HG03139 (cell line): Measurements from ENCODE around the gene CAT.

Experiments
- ATAC-seq: cut with Tn5 transposase; IDR thresholded peaks from one replicate; pipeline ENCODE4 v1.9.1; 2021; ENCODE audit not compliant: unreplicated experiment

Gene CAT

GRCh38 chr11:34521265-34521664 is 82.5 kb downstream of the CAT start:
- ATAC-seq, result no peak
